Measurements from ENCODE around the gene THBS1. TPM values are rescaled to one million over a fixed set of nuclear protein-coding genes. Genes with fewer than 3 reads are reported as not detected.

The THBS1 gene
- total RNA-seq, 1 experiment from 2014 or later: 5.4 TPM

- no peak for DNase-seq (ENCODE audit: low read depth, low spot score)
- in situ Hi-C loops (cut with HindIII; ENCODE audit: low pct_unique_long_range_greater_than_20kb, low sequenced_read_pairs): no loop called here
Observed at GRCh38 chr15:39558421-39558820, 22.5 kb upstream of the THBS1 start.

DNA sequence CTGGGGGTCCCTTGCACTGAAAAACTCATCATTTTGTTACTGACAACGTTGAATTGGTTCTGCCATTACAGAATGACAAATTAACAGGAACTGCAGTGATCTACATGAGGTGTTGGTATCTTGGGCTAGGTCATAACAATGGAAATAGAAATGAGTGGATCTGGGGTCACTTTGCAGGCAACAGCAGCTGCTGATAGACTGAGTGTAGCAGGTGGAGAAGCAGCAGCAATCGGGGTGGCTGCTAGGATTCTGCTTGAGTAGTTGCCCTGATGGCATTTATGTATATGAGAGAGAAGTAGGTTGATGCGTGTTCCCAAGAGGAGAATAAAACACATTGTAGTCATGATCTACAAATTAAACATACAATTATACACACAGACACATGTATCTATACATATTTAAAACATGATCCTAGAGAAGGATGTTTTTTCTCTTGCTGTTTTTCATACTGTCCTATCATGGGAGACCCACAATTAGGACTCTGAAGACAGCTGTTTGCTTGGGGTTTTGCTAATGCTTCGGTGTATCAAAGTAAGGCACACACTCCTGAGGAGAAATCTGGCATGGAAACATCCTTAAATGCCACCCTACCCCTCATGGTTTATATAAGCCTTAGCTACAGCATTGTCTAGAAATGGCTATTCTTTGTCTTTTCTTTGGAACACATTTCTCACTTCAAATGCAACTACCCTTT lies 15.8 kb upstream of the THBS1 start:
- no peak for DNase-seq (ENCODE audit: low read depth, low spot score)
- in situ Hi-C loops (cut with HindIII; ENCODE audit: low pct_unique_long_range_greater_than_20kb, low sequenced_read_pairs): no loop called here

DNA sequence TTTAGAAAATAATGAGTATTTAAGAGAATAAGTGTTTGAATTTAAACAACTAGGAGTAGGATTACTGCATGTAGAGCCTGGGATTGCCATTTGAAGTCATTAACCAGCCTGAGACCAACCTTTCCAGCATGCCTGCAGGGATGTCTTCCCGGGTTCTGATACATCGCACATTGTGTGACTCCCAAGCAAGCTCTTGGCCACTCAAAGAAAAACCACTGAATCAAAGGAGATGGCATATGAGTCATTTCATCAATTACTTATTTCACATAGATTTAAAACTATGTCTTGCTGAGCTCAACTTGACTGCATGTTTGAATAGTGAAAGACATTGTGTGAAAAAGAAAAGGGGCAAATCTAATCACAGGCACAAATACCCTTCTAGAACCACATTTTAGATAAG lies 15.0 kb upstream of the THBS1 start:
- DNase-seq (ENCODE audit: low read depth, low spot score): peak; percentile 32
- in situ Hi-C loops (cut with HindIII; ENCODE audit: low pct_unique_long_range_greater_than_20kb, low sequenced_read_pairs): no loop called here

- in situ Hi-C loops (cut with HindIII; ENCODE audit: low pct_unique_long_range_greater_than_20kb, low sequenced_read_pairs): no loop called here
- DNase-seq (ENCODE audit: low read depth, low spot score): no peak
Observed at GRCh38 chr15:39573287-39573686, 7.6 kb upstream of the THBS1 start.

GRCh38 chr15:39573844-39574243 lies 7.0 kb upstream of the THBS1 start:
- in situ Hi-C loops (cut with HindIII; ENCODE audit: low pct_unique_long_range_greater_than_20kb, low sequenced_read_pairs): no loop called here
- DNase-seq (ENCODE audit: low read depth, low spot score): no peak

GRCh38 chr15:39574427-39574826 lies 6.5 kb upstream of the THBS1 start:
- in situ Hi-C loops (cut with HindIII; ENCODE audit: low pct_unique_long_range_greater_than_20kb, low sequenced_read_pairs): no loop called here
- no peak for DNase-seq (ENCODE audit: low read depth, low spot score)

- DNase-seq (ENCODE audit: low read depth, low spot score): no peak
- in situ Hi-C loops (cut with HindIII; ENCODE audit: low pct_unique_long_range_greater_than_20kb, low sequenced_read_pairs): no loop called here
Observed at GRCh38 chr15:39575180-39575579, 5.7 kb upstream of the THBS1 start.

DNA sequence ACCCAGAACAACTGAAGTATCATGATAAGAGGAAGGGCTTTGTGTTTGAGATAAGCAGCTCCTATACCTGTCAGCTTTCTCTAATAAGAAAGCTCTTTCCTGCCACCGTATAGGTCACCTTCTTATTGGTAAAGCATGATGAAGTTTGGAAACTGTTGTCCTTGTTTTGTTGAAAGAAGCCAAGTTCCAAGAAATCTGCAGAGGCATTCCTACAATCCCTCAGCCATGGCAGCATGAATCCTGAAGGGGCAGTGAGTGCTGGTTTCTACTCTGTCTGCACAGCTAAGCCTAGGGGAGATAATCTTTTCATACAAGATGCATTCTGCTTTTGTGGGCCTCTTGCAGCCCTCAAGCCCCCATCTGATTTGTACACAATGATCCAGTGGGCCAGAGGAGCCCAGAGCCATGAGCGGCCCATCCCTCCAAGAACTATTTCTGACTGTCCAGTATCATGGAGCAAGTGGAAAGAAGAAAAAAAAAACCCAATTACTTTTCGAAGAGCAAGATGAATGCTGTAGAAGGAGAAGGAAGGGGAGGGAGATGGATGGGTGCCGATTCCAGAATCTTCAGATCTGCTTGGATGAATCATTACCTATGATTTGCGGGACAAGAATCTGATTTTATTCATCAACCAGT lies 1.9 kb upstream of the THBS1 start:
- in situ Hi-C loops (cut with HindIII; ENCODE audit: low pct_unique_long_range_greater_than_20kb, low sequenced_read_pairs): no loop called here
- DNase-seq (ENCODE audit: low read depth, low spot score): peak; percentile 26

GRCh38 chr15:39579487-39580116 lies 1.3 kb upstream of the THBS1 start:
- peak; percentile 67 for DNase-seq (ENCODE audit: low read depth, low spot score)
- in situ Hi-C loops (cut with HindIII; ENCODE audit: low pct_unique_long_range_greater_than_20kb, low sequenced_read_pairs): no loop called here

DNA sequence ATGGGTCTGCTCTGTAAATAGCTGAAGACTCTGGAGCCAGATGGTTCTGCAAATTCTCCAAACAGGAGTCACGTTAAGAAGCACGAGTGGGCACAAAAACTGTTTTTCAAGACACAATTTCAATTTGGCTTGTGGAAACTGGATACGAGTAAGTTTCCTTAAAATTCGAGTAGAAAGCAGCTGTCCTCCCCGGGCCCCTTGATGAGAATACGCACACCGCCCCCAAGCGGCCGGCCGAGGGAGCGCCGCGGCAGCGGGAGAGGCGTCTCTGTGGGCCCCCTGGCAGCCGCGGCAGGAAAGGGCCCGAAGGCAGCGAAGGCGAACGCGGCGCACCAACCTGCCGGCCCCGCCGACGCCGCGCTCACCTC lies 778 bp upstream of the THBS1 start:
- peak; percentile 77 for DNase-seq (ENCODE audit: low read depth, low spot score)
- in situ Hi-C loops (cut with HindIII; ENCODE audit: low pct_unique_long_range_greater_than_20kb, low sequenced_read_pairs): no loop called here

GRCh38 chr15:39581242-39581792 lies 438 bp downstream of the THBS1 start:
- in situ Hi-C loops (cut with HindIII; ENCODE audit: low pct_unique_long_range_greater_than_20kb, low sequenced_read_pairs): no loop called here
- no peak for DNase-seq (ENCODE audit: low read depth, low spot score)

DNA sequence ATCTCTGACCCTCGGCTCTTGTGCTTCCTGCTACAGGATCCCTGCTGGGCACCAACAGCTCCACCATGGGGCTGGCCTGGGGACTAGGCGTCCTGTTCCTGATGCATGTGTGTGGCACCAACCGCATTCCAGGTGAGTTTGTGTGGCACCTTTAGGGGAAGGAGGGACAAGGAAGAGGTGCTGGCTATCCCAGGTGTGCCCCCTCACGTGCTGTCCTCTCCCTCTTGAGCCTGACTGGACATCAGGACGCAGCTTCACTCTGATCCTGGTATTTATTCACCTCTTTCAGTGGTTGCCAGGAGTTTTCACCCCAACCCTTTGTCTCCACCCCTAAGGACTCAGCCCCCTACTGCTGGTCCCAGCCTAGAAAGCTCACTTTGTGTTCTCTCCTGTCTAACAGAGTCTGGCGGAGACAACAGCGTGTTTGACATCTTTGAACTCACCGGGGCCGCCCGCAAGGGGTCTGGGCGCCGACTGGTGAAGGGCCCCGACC lies 960 bp downstream of the THBS1 start:
- DNase-seq (ENCODE audit: low read depth, low spot score): peak; percentile 22
- in situ Hi-C loops (cut with HindIII; ENCODE audit: low pct_unique_long_range_greater_than_20kb, low sequenced_read_pairs): no loop called here

GRCh38 chr15:39582286-39582976 lies 1.6 kb downstream of the THBS1 start:
- in situ Hi-C loops (cut with HindIII; ENCODE audit: low pct_unique_long_range_greater_than_20kb, low sequenced_read_pairs): no loop called here
- no peak for DNase-seq (ENCODE audit: low read depth, low spot score)

- DNase-seq (ENCODE audit: low read depth, low spot score): no peak
- in situ Hi-C loops (cut with HindIII; ENCODE audit: low pct_unique_long_range_greater_than_20kb, low sequenced_read_pairs): no loop called here
Observed at GRCh38 chr15:39582977-39583595, 2.2 kb downstream of the THBS1 start.

- in situ Hi-C loops (cut with HindIII; ENCODE audit: low pct_unique_long_range_greater_than_20kb, low sequenced_read_pairs): no loop called here
Observed at GRCh38 chr15:39583596-39584265, 2.9 kb downstream of the THBS1 start.

DNA sequence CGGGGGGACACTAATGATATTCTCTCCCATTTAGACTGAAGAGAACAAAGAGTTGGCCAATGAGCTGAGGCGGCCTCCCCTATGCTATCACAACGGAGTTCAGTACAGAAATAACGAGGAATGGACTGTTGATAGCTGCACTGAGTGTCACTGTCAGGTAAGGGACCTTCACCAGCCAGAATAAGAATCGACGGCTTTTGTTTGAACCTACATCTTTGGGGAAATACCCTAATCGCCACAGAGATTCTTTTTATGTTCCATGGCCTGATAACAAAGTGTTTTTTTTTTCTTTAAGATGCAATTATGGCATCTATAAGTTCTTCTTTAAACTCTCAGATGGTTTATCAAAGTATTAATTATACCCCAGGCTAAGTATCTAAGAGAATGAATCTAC lies 3.4 kb downstream of the THBS1 start:
- DNase-seq (ENCODE audit: low read depth, low spot score): no peak
- in situ Hi-C loops (cut with HindIII; ENCODE audit: low pct_unique_long_range_greater_than_20kb, low sequenced_read_pairs): no loop called here

More at GRCh38 chr15:39583596-39584265, 2.9 kb downstream of the THBS1 start:
- DNase-seq (ENCODE audit: low read depth, low spot score): peak; percentile 45

DNA sequence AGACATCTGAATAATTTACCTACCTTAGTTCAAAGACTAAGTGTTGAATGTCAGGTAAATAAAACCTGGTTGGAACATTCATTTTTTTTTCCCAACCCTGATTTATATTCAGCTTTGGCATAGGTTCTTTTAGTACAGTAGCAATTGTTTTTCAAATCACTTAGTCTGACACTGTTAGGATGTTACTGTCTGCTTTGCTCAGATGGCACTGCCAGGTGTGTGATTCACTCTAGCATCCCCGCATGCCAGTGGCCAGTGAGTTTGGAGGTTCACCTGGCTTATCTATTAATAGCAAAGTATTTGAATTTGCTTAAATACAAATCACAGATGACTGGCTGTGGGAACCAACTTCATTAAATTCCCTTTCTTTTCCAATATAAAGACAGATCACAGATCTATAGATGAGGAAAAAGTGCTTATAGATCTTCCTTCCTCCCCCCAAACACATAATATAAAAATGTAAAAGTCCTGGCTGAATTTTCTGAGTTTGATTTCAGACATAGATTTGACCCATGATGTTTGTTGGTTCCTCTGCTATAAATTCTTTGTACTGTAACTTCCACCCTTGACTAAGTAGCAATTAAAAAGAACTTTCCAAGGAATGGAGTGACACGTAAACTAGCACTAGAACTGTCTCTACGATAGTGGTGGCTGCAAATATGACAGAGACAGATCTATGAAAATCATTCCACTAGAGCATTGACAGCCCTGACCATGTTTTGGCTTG lies 3.9 kb downstream of the THBS1 start:
- in situ Hi-C loops (cut with HindIII; ENCODE audit: low pct_unique_long_range_greater_than_20kb, low sequenced_read_pairs): no loop called here
- no peak for DNase-seq (ENCODE audit: low read depth, low spot score)
